IMR-90 (cell line): ENCODE results near the gene AGAP1. TPM values are rescaled to one million over a fixed set of nuclear protein-coding genes. Genes with fewer than 3 reads are reported as not detected.

Experiments
- ATAC-seq: fragments of 200-7000 bp; cut with Tn5 transposase; 2 replicates; pipeline ENCODE4 v1.9.1; 2020; ENCODE audit warnings: low read depth, mild to moderate bottlenecking, moderate library complexity
- BruUV-seq: library from RNA; stranded (reverse); fragments of 400-500 nt; replicated peaks from 2 replicates; lab custom pipeline; 2021; lab: Mats Ljungman, UMichigan
- CTCF ChIA-PET: fragments of 300-600 bp; formaldehyde crosslinking; extraction: SDS; loops from one replicate; lab custom pipeline; 2021; ENCODE audit warnings: antibody characterized with exemption; lab: Yijun Ruan, JAX
- POLR2A ChIA-PET: fragments of 300-600 bp; sonication (Branson Sonifier 250); formaldehyde crosslinking; loops from one replicate; lab custom pipeline; 2022; ENCODE audit warnings: antibody characterized with exemption; ENCODE audit not compliant: unreplicated experiment; lab: Charles Lee
- DNase-seq: peaks from one replicate; pipeline ENCODE4 v3.0.0; 2013
- H2AFZ ChIP-seq: replicated peaks from 2 replicates; pipeline ENCODE3; 2013; ENCODE audit warnings: low read length, mild to moderate bottlenecking; ENCODE audit not compliant: poor library complexity
- H2AK5ac ChIP-seq: 2 replicates; pipeline ENCODE4 v1.6.1; 2013; ENCODE audit warnings: low read depth, low read length, inconsistent platforms
- H2AK9ac ChIP-seq: replicated peaks from 2 replicates; pipeline ENCODE3; 2013; ENCODE audit warnings: mild to moderate bottlenecking, low read depth, low read length, moderate library complexity; ENCODE audit not compliant: poor library complexity
- H2BK120ac ChIP-seq: 2 replicates; pipeline ENCODE4 v1.6.1; 2013; ENCODE audit warnings: low read depth, low read length, inconsistent platforms
- H2BK15ac ChIP-seq: 3 replicates; pipeline ENCODE4 v1.6.1; 2013; ENCODE audit warnings: low read depth, low read length, inconsistent platforms
- H2BK20ac ChIP-seq: 2 replicates; pipeline ENCODE4 v1.6.1; 2013; ENCODE audit warnings: low read depth, mild to moderate bottlenecking, inconsistent platforms, low read length, moderate library complexity
- H2BK5ac ChIP-seq: 2 replicates; pipeline ENCODE4 v1.6.1; 2013; ENCODE audit warnings: mild to moderate bottlenecking, low read depth, low read length, inconsistent platforms; ENCODE audit not compliant: poor library complexity, severe bottlenecking
- H3K14ac ChIP-seq: replicated peaks from 2 replicates; pipeline ENCODE4 v1.6.1; 2013; ENCODE audit warnings: low read depth, low read length, inconsistent platforms
- H3K18ac ChIP-seq: 2 replicates; pipeline ENCODE4 v1.6.1; 2013; ENCODE audit warnings: low read depth, low read length, control low read depth
- H3K23ac ChIP-seq: 2 replicates; pipeline ENCODE4 v1.6.1; 2013; ENCODE audit warnings: low read depth, low read length, inconsistent platforms
- H3K27ac ChIP-seq: 2 replicates; pipeline ENCODE4 v1.5.1; 2013; ENCODE audit warnings: mild to moderate bottlenecking, control low read depth, low read length; ENCODE audit not compliant: insufficient read depth
- H3K27me3 ChIP-seq: 2 replicates; pipeline ENCODE4 v1.6.1; 2013; ENCODE audit warnings: low read length; ENCODE audit not compliant: control insufficient read depth, insufficient read depth
- H3K36me3 ChIP-seq: 2 replicates; pipeline ENCODE4 v1.6.1; 2013; ENCODE audit warnings: low read length, mixed read lengths; ENCODE audit not compliant: control insufficient read depth, insufficient read depth
- H3K4ac ChIP-seq: 2 replicates; pipeline ENCODE4 v1.6.1; 2013; ENCODE audit warnings: low read depth, low read length, inconsistent platforms
- H3K4me1 ChIP-seq: 2 replicates; pipeline ENCODE4 v1.6.1; 2013; ENCODE audit warnings: low read length, mixed read lengths; ENCODE audit not compliant: control insufficient read depth, insufficient read depth
- H3K4me2 ChIP-seq: 2 replicates; pipeline ENCODE4 v1.6.1; 2013; ENCODE audit warnings: low read depth, mild to moderate bottlenecking, control low read depth, low read length, moderate library complexity
- H3K4me3 ChIP-seq: 2 replicates; pipeline ENCODE4 v1.5.1; 2013; ENCODE audit warnings: low read depth, mild to moderate bottlenecking, control low read depth, low read length, moderate library complexity; ENCODE audit not compliant: insufficient read depth
- H3K56ac ChIP-seq: 2 replicates; pipeline ENCODE4 v1.6.1; 2013; ENCODE audit warnings: low read length, inconsistent platforms; ENCODE audit not compliant: insufficient read depth; ENCODE audit errors: extremely low read depth
- H3K79me1 ChIP-seq, 2 experiments: 2 replicates each; pipeline ENCODE4 v1.6.1; 2013; ENCODE audit warnings: low read length in 2 of 2, inconsistent platforms in 1 of 2, low read depth in 1 of 2
- H3K9ac ChIP-seq: 2 replicates; pipeline ENCODE4 v1.6.1; 2013; ENCODE audit warnings: low read depth, low read length, control low read depth
- H3K9me1 ChIP-seq: 2 replicates; pipeline ENCODE4 v1.6.1; 2013; ENCODE audit warnings: low read length, inconsistent platforms; ENCODE audit not compliant: insufficient read depth
- H3K9me3 ChIP-seq: 2 replicates; pipeline ENCODE4 v1.6.1; 2013; ENCODE audit warnings: low read length; ENCODE audit not compliant: control insufficient read depth, insufficient read depth
- H4K20me1 ChIP-seq: 2 replicates; pipeline ENCODE4 v1.6.1; 2013; ENCODE audit warnings: low read length, inconsistent platforms; ENCODE audit not compliant: insufficient read depth
- H4K5ac ChIP-seq: 2 replicates; pipeline ENCODE4 v1.6.1; 2013; ENCODE audit warnings: mild to moderate bottlenecking, low read depth, low read length, control low read depth
- H4K8ac ChIP-seq, 2 experiments: 2 replicates each; pipeline ENCODE4 v1.6.1; 2013; ENCODE audit warnings: low read depth in 2 of 2, low read length in 2 of 2, control low read depth in 1 of 2, inconsistent platforms in 1 of 2
- H4K91ac ChIP-seq: 2 replicates; pipeline ENCODE4 v1.6.1; 2013; ENCODE audit warnings: low read depth, low read length, inconsistent platforms; ENCODE audit not compliant: insufficient read depth
- BHLHE40 ChIP-seq: fragments of 150-350 bp; IDR thresholded peaks from 2 replicates; pipeline ENCODE4 v1.6.1; 2016; ENCODE audit warnings: mild to moderate bottlenecking, low read depth, low read length
- CHD1 ChIP-seq: IDR thresholded peaks from 2 replicates; pipeline ENCODE4 v1.6.1; 2012; ENCODE audit warnings: low read depth, low read length, improper control_type of control experiment
- CTCF ChIP-seq: conservative IDR thresholded peaks from 2 replicates; pipeline ENCODE4 v1.5.1; 2012; ENCODE audit warnings: mild to moderate bottlenecking, low read depth, low read length, improper control_type of control experiment
- ELK1 ChIP-seq: fragments of 150-350 bp; IDR thresholded peaks from 2 replicates; pipeline ENCODE4 v1.6.1; 2016; ENCODE audit warnings: low read depth, mild to moderate bottlenecking, low read length, moderate library complexity, borderline replicate concordance
- FOS ChIP-seq: fragments of 150-350 bp; IDR thresholded peaks from 2 replicates; pipeline ENCODE4 v1.6.1; 2016; ENCODE audit warnings: low read depth, low read length
- MXI1 ChIP-seq: IDR thresholded peaks from 2 replicates; pipeline ENCODE4 v1.6.1; 2012; ENCODE audit warnings: low read depth, mild to moderate bottlenecking, low read length, moderate library complexity, borderline replicate concordance
- NFE2L2 ChIP-seq: fragments of 150-350 bp; IDR thresholded peaks from 2 replicates; pipeline ENCODE4 v1.6.1; 2016; ENCODE audit warnings: low read depth, mild to moderate bottlenecking, low read length
- POLR2A ChIP-seq: IDR thresholded peaks from 2 replicates; pipeline ENCODE4 v1.6.1; 2012; ENCODE audit warnings: mild to moderate bottlenecking, low read depth, low read length
- RAD21 ChIP-seq: IDR thresholded peaks from 2 replicates; pipeline ENCODE4 v1.6.1; 2012; ENCODE audit warnings: low read length, improper control_type of control experiment
- RFX5 ChIP-seq: IDR thresholded peaks from 2 replicates; pipeline ENCODE4 v1.8.0; 2012; ENCODE audit warnings: low read depth, mild to moderate bottlenecking, low read length, moderate library complexity
- WGBS, 2 experiments: methylation state at CpG; one replicate each; pipeline versions ENCODE4 v1.1.5 to v1.1.7; 2013; ENCODE audit warnings: missing lambda C conversion rate in 2 of 2; ENCODE audit not compliant: insufficient read length in 1 of 2; ENCODE audit errors: extremely low coverage in 2 of 2; 5-methylcytosine and 5-hydroxymethylcytosine counted together
- dilution Hi-C: fragments of 300-500 bp; cut with HindIII; formaldehyde crosslinking; loops from one replicate; pipeline ENCODE4 v1.14.3; 2018; ENCODE audit warnings: low sequenced_read_pairs; ENCODE audit not compliant: unreplicated experiment
- in situ Hi-C: fragments of 300-500 bp; cut with MboI; formaldehyde crosslinking; loops from 3 replicates; pipeline ENCODE4 v1.14.3; 2019; ENCODE audit warnings: low sequenced_read_pairs, inconsistent platforms, mixed read lengths
- intact Hi-C: fragments of 100-400 bp; cut with micrococcal nuclease; formaldehyde crosslinking; loops from 2 replicates; pipeline ENCODE4 v1.10.0; 2022
- polyA plus RNA-seq, 3 experiments: library from polyadenylated mRNA; depleted of rRNA; stranded (reverse); fragments of >200 nt; gene quantifications; 2 replicates each; pipeline ENCODE4 v1.2.3, GENCODE V29; 2012; ENCODE audit warnings: low replicate concordance in 1 of 3
- total RNA-seq: library from RNA; depleted of rRNA; stranded (reverse); fragments of >200 nt; gene quantifications from 2 replicates; pipeline ENCODE4 v1.2.3, GENCODE V29; 2012

AGAP1 gene
- total and polyA plus RNA-seq, 2 of the 4 experiments (the other 2 are of a cell fraction), result 15.1 to 16.4 TPM

DNA sequence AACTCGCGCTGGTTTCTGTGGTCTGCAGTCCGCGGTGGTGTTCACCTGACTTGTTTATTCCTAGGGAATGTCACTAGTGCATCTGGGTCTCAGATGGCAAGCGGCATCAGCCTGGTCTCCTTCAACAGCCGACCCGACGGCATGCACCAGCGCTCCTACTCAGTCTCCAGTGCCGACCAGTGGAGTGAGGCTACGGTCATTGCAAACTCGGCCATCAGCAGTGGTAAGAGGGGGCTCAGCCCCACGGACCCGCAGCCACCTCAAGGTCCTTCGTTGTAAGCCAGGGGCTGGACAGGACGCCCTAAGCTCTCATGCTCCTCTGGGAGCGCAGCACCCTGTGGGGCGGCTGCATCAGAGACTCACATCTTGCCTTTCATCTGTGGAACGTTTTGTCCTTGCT is 436.9 kb downstream of the AGAP1 start:
- H2AK5ac ChIP-seq, result no peak overlapping the region
- ChIA-PET CTCF (no interaction called here), POLR2A (no interaction called here)
- H2AK9ac ChIP-seq, result no peak overlapping the region
- H2BK120ac ChIP-seq, result no peak overlapping the region
- H3K23ac ChIP-seq, result no peak overlapping the region
- peaks cover 8% of the 10 kb centered on the region for H3K4me1 ChIP-seq
- no peak overlapping the region for H3K9ac ChIP-seq
- no peak overlapping the region for H3K4me3 ChIP-seq
- no peak overlapping the region for H2BK15ac ChIP-seq
- 96% methylated on average over 12 of the region's 19 CpGs; no CpG with 5 or more reads in 1 of the 2 experiments for WGBS, 2 experiments
- H3K27ac ChIP-seq, result no peak overlapping the region
- dilution Hi-C loops (no loop called here), in situ Hi-C loops (no loop called here), intact Hi-C loops (no loop called here)
- H3K18ac ChIP-seq, result no peak overlapping the region
- no peak overlapping the region for H2BK5ac ChIP-seq
- H3K4me2 ChIP-seq, result no peak overlapping the region
- H4K8ac ChIP-seq, result no peak overlapping the region
- H4K91ac ChIP-seq, result no peak overlapping the region
- no TSS peak for BruUV-seq
- H3K9me3 ChIP-seq, result no peaks in the 10 kb centered on the region
- H3K14ac ChIP-seq, result no peak overlapping the region
- H2AFZ ChIP-seq, result no peak overlapping the region
- H3K9me1 ChIP-seq, result peaks cover 6% of the 10 kb centered on the region
- TF ChIP-seq CTCF, result no peak
- no peak for TF ChIP-seq MXI1
- no peak for TF ChIP-seq BHLHE40
- no peak for TF ChIP-seq RAD21
- no peak for TF ChIP-seq POLR2A
- no peak for TF ChIP-seq RFX5
- TF ChIP-seq FOS, result no peak
- no peak for TF ChIP-seq NFE2L2
- TF ChIP-seq CHD1, result no peak
- TF ChIP-seq ELK1, result no peak
- H3K36me3 ChIP-seq, result peaks cover 4% of the 10 kb centered on the region; the same call in 1 of the 2 replicates
- H3K79me1 ChIP-seq, result no peaks in the 10 kb centered on the region
- no peak overlapping the region for H2BK20ac ChIP-seq
- no peak overlapping the region for H3K56ac ChIP-seq
- H3K4ac ChIP-seq, result no peak overlapping the region
- DNase-seq (no peak), ATAC-seq (no peak)
- no peak overlapping the region for H4K5ac ChIP-seq
- H3K27me3 ChIP-seq, result no peaks in the 10 kb centered on the region
- 0 out of 2 replicates have a peak, but pooled peaks cover 5% of the 10 kb centered on the region for H4K20me1 ChIP-seq
